K562 (cell line): ENCODE data around the gene ABITRAM. TPM values are rescaled to one million over a fixed set of nuclear protein-coding genes. Genes with fewer than 3 reads are reported as not detected.
A peak's percentile ranks its signal among the peaks of the same experiment; 100 is the strongest.

Experiments used
- ATF2 ChIP-seq: sonication (generic); formaldehyde crosslinking; IDR thresholded peaks from 2 replicates; pipeline ENCODE4 v1.8.1; 2022; ENCODE audit warnings: missing genetic modification reagents
- C11orf30 ChIP-seq: fragments of 450-650 bp; IDR thresholded peaks from 2 replicates; pipeline ENCODE4 v1.6.1; 2016; ENCODE audit warnings: low read depth, mild to moderate bottlenecking
- CTCF ChIP-seq, 3 experiments: IDR thresholded peaks in 2 of 3; conservative IDR thresholded peaks in 1 of 3; 2 replicates each; pipeline ENCODE4 v1.5.1; 2011 to 2012; ENCODE audit warnings: low read length in 3 of 3, mild to moderate bottlenecking in 3 of 3, control low read depth in 2 of 3, improper control_type of control experiment in 1 of 3, inconsistent platforms in 1 of 3, low read depth in 1 of 3, mixed read lengths in 1 of 3, moderate library complexity in 1 of 3; ENCODE audit not compliant: insufficient read depth in 2 of 3
- FOS ChIP-seq: IDR thresholded peaks from 3 replicates; pipeline ENCODE4 v1.6.1; 2011; ENCODE audit not compliant: insufficient read length; ENCODE audit errors: extremely low read depth
- GTF3C2 ChIP-seq: IDR thresholded peaks from 3 replicates; pipeline ENCODE4 v1.6.1; 2011; ENCODE audit warnings: borderline replicate concordance, mild to moderate bottlenecking, moderate library complexity; ENCODE audit not compliant: insufficient read length; ENCODE audit errors: extremely low read depth
- HDAC3 ChIP-seq: fragments of 450-650 bp; IDR thresholded peaks from 2 replicates; pipeline ENCODE4 v1.6.1; 2018; ENCODE audit warnings: borderline replicate concordance, mild to moderate bottlenecking, moderate library complexity; ENCODE audit not compliant: partially characterized antibody
- MAFG ChIP-seq: fragments of 450-650 bp; conservative IDR thresholded peaks from 2 replicates; pipeline ENCODE4 v1.6.1; 2016; ENCODE audit warnings: missing genetic modification characterization, missing compliant biosample characterization
- MXD1 ChIP-seq: fragments of 250-450 bp; sonication (Bioruptor Pico); IDR thresholded peaks from 2 replicates; pipeline ENCODE4 v1.8.0; 2021; ENCODE audit warnings: borderline replicate concordance, mild to moderate bottlenecking, moderate library complexity; ENCODE audit not compliant: poor library complexity, severe bottlenecking
- NFIX ChIP-seq: fragments of 250-450 bp; sonication (Bioruptor Pico); IDR thresholded peaks from 2 replicates; pipeline ENCODE4 v1.4.0; 2020; ENCODE audit warnings: low read depth, mild to moderate bottlenecking, moderate library complexity
- POU5F1 ChIP-seq: fragments of 150-350 bp; IDR thresholded peaks from 2 replicates; pipeline ENCODE4 v1.6.1; 2014; ENCODE audit warnings: borderline replicate concordance, low read length, low read depth, mild to moderate bottlenecking; ENCODE audit not compliant: partially characterized antibody
- RBM17 ChIP-seq: fragments of 200-400 bp; formaldehyde crosslinking; IDR thresholded peaks from 2 replicates; pipeline ENCODE4 v1.6.1; 2017; ENCODE audit warnings: low read depth, mild to moderate bottlenecking, low read length, borderline replicate concordance
- RFX5 ChIP-seq: IDR thresholded peaks from 2 replicates; pipeline ENCODE4 v1.6.1; 2011; ENCODE audit warnings: low read depth, mild to moderate bottlenecking, improper control_type of control experiment, low read length
- TBP ChIP-seq: optimal IDR thresholded peaks from 2 replicates; pipeline ENCODE3; 2011; ENCODE audit warnings: low read depth, low read length, improper control_type of control experiment
- ZNF124 ChIP-seq: sonication (generic); formaldehyde crosslinking; IDR thresholded peaks from 2 replicates; pipeline ENCODE4 v1.8.1; 2022; ENCODE audit warnings: missing genetic modification reagents
- ZNF609 ChIP-seq: sonication (generic); formaldehyde crosslinking; IDR thresholded peaks from 2 replicates; pipeline ENCODE4 v1.8.1; 2023; ENCODE audit warnings: missing genetic modification reagents, mild to moderate bottlenecking, borderline replicate concordance
- polyA plus RNA-seq, 8 experiments: library from polyadenylated mRNA; depleted of rRNA in 4 of 8; stranded (reverse) in 5 of 8; unstranded in 3 of 8; fragments of >200 nt; fragmentation: Nextera tagmentation in 2 of 8; fragmentation: Illumina TruSeq in 1 of 8; extraction: Ambion mirVana in 2 of 8; extraction: Trizol in 1 of 8; gene quantifications; 2 replicates each; pipeline versions ENCODE4 v1.2.1 to v1.2.3, GENCODE V29; 2011 to 2014; ENCODE audit warnings: inconsistent platforms in 1 of 8, missing spikeins in 1 of 8
- total RNA-seq, 7 experiments: library from RNA; depleted of rRNA in 6 of 7; stranded (reverse); fragments of >200 nt in 6 of 7; fragmentation: Illumina TruSeq in 2 of 7; extraction: Trizol in 2 of 7; gene quantifications; 2 replicates each; pipeline versions ENCODE4 v1.2.1 to v1.2.3, GENCODE V29; 2011 to 2021; ENCODE audit warnings: low replicate concordance in 1 of 7

ABITRAM gene
- total and polyA plus RNA-seq, 9 of the 15 experiments (the other 6 are each of a cell fraction or from before 2014, with no cell fraction given), result 8.9 to 47.6 (median 28.4) TPM

GRCh38 chr9:108933718-108934322 is 380 bp upstream of the ABITRAM start, which contains the start of gene ELP1 (continued):
- no peak; the same call in 1 of the 2 replicates for TF ChIP-seq ZNF609 (CRISPR knock-in tag)
- TF ChIP-seq GTF3C2, result no peak
- no peak for TF ChIP-seq MXD1 (CRISPR knock-in tag)
- TF ChIP-seq FOS, result no peak
- no peak for TF ChIP-seq MAFG (tag)
- TF ChIP-seq POU5F1, result no peak
- TF ChIP-seq RFX5, result no peak; the same call in 1 of the 2 replicates
- peak; percentile 48 to 61 (median 57) for TF ChIP-seq CTCF (IDR thresholded peaks at IDR 0.05 in 2 of 3, conservative IDR thresholded peaks at IDR 0.05 in 1 of 3; ENCODE audit: insufficient read depth in 2 of 3, low read depth in 1 of 3, low read length in 3 of 3)
- TF ChIP-seq TBP, result peak; percentile 62
- no peak for TF ChIP-seq NFIX (CRISPR knock-in tag)
- no peak for TF ChIP-seq ZNF124 (CRISPR knock-in tag)
- peak; percentile 88; the same call in 1 of the 2 replicates for TF ChIP-seq ATF2 (CRISPR knock-in tag)
- TF ChIP-seq RBM17, result no peak
- peak; percentile 90 for TF ChIP-seq C11orf30
- TF ChIP-seq HDAC3, result no peak
